NCI-H2081 treated with DMSO at 0.1 percent for 48 hours (cell line): ENCODE measurements around the gene DCST1.
"Not testable (repeated sequence)": the region's sequence is repeated elsewhere in the genome, so short reads cannot be mapped to it uniquely, and the experiment has no call there.

Experiments
- DNase-seq: peaks from one replicate; lab custom pipeline; 2025; lab: John Stamatoyannopoulos, UW

Gene DCST1, protein sequence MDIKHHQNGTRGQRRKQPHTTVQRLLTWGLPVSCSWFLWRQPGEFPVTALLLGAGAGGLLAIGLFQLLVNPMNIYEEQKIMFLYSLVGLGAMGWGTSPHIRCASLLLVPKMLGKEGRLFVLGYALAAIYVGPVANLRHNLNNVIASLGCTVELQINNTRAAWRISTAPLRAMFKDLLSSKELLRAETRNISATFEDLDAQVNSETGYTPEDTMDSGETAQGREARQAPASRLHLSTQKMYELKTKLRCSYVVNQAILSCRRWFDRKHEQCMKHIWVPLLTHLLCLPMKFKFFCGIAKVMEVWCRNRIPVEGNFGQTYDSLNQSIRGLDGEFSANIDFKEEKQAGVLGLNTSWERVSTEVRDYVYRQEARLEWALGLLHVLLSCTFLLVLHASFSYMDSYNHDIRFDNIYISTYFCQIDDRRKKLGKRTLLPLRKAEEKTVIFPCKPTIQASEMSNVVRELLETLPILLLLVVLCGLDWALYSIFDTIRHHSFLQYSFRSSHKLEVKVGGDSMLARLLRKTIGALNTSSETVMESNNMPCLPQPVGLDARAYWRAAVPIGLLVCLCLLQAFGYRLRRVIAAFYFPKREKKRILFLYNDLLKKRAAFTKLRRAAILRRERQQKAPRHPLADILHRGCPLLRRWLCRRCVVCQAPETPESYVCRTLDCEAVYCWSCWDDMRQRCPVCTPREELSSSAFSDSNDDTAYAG

DNA sequence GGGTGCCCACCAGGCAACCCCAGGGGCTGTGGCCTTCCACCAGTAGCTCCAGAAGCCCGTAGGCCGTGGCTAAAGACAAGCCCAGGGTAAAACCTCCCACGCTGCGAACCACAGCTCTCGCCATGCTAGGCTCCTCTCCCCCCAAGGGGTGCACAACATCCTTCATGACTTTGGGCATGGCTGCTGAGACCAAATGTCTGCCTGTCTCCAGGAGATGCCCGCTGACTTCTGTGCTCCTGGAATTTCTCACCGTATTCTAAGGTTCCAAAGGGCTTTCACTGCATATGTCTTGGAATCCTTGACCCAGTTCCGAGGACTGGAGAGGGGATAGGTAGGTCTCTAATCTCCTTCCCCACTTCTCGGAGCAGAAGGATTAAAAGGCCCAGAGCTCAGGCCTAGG, at the start of gene DCST1, which contains the start of gene DCST2:
Gene DCST1 (plus strand): TSS at position 301 of the 400 bp plus-strand sequence. CDS start 213 bp downstream, outside the sequence.
Gene DCST2 (minus strand): TSS at position 258 of the 400 bp plus-strand sequence. CDS start 80 bp downstream, at position 178.
- DNase-seq: no peak

DNA sequence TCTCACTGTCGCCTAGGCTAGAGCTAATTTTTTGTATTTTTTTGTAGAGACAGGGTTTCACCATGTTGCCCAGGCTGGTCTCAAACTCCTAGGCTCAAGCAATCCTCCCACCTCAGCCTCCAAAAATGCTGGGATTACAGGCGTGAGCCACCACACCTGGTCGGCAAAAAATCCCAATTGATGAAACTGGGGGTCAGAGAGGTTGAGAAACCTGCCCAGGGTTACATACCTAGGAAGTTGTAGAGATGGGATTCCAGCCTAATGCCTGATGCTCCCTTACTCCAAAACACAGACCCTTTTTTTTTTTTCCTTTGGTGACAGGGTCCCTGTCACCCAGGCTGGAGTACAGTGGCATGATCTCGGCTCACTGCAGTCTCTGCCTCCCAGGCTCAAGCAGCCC, 46.9 kb upstream of the DCST1 start:
- DNase-seq: not testable (repeated sequence)

DNA sequence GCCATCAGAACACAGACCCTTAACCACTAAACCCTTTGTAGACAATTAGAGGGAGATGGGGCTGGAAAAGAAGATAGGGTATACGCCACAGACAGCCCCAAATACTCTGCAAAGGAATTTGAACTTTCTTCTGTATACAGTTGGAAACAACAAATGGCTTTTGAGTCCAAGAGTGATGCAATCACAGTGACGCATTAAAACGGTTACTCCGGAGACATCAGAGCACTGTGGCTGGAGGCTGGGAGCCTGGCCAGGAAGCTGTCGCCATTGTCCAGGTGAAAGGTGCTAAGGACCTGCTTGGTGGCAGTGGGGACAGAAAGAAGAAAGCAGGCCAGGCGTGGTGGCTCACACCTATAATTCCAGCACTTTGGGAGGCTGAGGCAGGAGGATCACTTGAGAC, 46.3 kb upstream of the DCST1 start:
- no peak for DNase-seq

DNA sequence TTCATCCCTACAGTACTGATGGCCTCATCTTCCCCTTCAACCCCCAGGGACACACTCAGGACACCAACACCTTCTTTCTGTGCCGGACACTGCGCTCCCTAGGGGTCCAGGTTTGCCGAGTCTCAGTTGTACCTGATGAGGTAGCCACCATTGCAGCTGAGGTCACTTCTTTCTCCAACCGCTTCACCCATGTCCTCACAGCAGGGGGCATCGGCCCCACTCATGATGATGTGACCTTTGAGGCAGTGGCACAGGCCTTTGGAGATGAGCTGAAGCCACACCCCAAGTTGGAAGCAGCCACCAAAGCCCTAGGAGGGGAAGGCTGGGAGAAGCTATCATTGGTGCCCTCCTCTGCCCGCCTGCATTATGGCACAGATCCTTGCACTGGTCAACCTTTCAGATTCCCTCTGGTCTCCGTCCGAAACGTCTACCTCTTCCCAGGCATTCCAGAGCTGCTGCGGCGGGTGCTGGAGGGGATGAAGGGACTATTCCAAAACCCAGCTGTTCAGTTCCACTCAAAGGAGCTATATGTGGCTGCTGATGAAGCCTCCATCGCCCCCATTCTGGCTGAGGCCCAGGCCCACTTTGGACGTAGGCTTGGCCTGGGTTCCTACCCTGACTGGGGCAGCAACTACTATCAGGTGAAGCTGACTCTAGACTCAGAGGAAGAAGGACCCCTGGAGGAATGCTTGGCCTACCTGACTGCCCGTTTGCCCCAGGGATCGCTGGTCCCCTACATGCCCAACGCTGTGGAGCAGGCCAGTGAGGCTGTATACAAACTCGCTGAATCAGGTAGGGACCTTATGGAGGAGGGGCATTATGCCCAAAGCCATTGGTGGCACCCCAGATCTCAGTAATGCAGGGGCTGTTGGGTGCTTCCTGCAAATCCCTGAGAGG, 45.3 kb upstream of the DCST1 start:
- no peak for DNase-seq

DNA sequence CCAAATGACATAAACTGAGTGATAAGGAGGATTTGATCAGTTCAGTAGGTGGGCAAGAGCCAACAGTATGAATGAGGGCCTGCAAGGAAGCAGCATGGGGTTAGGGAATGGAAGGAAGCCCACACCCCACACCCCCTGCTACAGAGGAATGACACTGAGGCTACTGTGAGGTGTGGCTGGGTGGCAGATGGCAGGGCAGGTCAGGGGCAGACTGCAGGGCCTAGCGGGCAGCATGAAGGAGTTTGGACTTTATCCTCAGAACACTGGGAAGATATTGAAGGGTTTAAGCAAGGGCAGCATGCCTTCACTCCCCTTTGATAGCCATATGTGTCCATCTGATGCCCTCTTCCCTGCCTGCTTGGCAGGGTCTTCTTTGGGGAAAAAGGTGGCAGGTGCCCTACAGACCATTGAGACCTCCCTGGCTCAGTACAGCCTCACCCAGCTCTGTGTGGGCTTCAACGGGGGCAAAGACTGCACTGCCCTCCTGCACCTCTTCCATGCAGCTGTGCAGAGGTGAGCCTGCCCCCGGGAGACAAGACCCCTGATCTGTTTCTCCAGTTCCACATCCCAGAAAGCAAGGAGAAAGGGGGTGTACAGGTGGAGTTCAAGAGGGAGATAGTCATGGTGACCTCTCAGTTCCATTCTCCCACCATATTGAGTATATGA, 44.3 kb upstream of the DCST1 start:
- no peak for DNase-seq

DNA sequence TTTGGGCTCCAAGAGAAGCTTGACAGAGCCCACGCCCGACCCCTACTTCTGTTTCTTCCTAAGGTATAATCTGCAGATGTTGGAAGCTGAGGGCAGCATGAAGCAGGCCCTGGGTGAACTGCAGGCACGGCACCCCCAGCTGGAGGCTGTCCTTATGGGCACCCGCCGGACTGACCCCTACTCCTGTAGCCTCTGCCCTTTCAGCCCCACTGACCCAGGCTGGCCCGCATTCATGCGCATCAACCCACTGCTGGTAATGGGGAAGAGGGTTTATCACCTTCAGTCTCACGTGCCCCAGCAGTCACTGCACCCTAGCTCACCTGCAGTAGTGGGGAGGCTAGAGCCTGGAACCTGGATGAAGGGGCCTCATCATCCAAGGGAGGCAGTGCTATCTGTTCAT, 43.3 kb upstream of the DCST1 start:
- DNase-seq: no peak

DNA sequence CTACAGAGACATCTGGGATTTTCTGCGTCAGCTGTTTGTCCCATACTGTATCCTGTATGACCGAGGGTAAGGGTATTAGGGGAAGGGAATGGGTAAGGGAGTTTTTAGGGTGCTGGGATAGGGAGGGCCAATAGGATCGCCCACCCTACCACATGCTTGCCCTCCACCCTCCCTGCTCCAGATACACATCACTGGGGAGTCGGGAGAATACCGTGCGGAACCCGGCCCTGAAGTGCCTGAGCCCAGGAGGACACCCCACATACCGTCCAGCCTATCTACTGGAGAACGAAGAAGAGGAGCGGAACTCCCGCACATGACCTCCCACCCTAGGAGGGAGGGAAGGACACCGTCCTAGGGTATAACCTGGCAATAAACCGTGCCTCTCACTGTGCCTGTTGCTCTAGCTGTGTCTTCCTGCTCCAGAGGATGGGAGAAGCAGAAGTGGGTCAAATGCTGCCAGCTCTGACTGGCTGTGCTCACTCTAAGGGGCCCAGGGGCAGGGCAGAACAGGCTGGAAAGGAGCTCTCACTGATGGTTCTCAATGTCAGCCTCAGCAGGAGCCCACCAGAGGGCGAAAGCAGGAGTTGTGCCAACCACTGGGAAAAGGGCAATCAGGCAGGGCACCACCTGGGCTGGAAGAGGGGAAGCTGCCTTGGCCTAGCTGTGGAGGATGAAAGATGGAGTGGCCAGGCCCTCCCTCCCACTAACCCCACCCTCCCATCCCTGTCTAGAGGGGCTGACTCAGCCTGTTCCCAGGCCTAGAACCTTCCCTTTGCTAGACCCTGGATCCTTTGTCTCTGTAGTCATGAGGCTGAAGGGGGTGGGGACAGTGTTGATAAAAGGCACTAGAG, 40.7 kb upstream of the DCST1 start:
- no peak for DNase-seq

DNA sequence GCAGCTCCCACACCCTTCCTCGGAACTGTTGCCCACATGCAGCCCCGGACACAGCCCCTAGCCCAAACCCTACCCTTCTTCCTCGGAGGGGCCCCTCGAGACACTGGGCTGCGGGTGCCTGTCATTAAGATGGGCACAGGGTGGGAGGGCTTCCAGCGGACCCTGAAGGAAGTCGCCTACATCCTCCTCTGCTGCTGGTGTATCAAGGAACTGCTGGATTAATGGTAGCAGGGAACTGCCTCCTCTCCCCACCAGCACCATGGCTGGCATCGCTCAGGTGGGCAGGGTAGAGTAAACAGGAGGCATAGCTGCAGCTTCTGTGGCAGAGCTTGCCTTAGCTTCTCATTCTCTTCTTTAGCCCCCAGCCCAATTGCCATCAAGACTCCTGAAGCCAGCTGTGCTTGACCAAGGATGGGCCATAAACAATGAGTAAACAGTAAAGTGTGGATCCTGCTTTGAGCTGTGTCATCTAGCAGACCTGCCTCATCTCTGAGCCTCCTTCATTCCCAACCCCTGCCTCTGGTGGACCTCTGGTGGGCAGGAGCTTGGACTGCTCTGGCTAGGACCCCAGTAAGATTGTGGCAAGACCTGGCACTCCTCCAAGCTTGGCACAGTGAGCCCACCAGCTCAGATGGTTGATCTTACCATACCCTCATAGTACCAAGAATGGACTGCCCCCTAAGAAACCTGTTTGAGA, 39.9 kb upstream of the DCST1 start, which contains the start of gene LENEP:
Gene LENEP (plus strand): TSS at position 15 of the 697 bp plus-strand sequence. CDS start 22 bp downstream, at position 37.
- no peak for DNase-seq

DNA sequence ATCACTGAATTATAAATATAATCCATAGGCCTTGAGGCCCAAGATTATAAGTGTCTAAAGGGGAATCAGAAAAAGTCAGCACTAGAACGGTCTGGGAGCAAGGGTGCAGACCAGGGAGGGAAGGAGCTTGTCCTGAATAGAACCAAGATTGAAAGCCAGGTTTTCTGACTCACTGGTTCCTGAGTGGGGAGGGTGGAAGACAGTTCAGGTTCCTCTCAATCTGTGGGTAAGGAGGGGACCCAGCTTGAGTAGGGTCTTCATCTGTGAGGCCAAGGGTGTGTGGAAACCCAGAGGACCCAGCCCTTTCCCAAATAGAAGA, 39.4 kb upstream of the DCST1 start:
- no peak for DNase-seq

DNA sequence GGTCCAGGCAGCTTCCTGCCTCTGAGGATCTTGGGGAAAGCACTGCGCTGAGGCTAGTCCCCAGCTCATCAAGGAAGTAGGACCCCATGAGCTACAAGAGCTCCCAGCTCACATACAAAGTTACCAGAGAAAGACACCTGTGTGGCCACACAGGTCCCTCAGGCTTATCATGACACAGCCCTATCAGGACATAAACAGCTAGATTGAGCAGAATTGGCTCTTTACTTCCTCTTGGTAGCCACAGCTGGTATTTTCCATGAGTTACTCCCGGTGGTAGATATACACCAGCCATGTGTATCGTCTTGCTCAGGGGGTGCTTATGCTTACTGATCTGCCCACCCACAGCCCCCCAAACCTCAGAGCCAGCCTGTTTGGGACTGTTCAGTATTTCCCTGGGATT, 39.0 kb upstream of the DCST1 start:
- no peak for DNase-seq

DNA sequence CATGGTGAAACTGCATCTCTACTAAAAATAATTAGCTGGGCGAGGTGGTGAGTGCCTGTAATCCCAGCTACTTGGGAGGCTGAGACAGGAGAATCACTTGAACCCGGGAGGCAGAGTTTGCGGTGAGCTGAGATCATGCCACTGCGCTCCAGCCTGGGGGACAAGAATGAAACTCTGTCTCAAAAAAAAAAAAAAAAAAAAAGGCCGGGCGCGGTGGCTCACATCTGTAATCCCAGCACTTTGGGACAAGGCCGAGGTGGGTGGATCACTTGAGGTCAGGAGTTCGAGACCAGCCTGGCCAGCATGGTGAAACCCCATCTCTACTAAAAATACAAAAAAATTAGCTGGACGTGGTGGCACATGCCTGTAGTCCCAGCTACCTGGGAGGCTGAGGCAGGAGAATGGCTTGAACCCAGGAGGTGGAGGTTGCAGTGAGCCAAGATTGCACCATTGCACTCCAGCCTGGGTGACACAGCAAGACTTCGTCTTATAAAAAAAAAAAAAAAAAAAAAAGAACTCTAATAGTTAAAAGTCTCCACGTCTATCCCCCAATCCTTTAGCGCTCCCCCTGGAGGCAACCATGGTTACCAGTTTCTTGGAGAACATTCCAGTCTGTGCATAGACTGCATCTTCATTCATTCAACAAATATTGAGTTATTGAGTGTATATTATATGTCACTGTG, 38.2 kb upstream of the DCST1 start:
- not testable (repeated sequence) for DNase-seq

DNA sequence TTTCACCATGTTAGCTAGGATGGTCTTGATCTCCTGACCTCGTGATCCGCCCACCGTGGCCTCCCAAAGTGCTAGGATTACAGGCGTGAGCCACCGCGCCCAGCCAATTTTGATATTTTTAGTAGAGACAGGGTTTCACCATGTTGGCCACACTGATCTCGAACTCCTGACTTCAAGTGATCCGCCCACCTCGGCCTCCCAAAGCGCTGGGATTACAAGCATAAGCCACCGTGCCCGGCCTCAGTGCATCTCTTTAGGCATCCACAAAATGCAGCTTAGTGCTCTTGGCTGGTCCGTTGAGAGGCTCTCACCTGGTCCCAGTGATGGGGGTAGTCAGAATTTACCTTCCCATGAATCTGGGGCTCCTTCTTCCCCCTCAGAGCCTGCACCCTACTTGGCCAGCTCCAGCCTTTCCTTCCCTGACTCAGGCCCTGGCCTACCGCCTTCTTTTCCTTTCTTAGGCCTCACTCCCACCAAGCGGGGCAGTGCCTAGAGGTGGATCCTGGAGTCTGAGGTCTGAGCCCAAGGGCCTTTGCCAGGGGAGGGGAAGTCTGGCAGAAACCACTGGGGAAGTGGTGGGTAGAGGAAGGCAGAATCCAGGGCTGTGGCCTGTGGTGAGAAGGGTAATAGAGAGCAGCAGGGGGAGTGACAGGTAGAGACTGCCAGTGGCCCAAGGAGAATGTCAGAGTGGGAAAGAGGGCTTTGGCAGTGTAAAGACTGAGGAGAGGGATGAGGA, 36.5 kb upstream of the DCST1 start:
- no peak for DNase-seq

DNA sequence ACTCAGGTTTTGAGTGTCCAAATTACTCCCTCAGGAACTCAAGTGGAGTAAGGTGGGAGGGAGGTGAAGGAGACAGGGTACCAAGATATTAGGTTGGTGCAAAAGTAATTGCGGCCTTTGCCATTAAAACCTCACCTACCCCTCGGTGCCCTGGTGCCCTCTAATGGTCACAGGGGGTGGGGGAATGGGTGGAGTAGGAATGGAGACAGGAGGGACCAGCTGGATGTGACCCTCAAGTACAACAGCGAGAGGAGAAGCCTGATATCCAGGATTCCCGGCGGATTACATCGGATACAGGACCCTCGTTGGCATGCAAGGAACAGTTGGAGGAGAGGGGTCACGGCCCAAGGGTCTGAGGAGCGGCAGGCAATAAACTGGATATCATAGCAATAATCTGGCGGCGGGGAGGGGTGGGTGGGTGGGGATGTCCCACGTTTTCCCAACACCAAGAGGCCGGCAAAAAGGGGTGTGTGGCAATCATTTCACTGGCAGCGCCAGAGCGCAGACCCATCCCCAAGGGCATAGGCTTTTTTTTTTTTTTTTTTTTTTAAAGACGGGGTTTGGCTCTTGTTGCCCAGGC, 35.3 kb upstream of the DCST1 start:
- no peak for DNase-seq

DNA sequence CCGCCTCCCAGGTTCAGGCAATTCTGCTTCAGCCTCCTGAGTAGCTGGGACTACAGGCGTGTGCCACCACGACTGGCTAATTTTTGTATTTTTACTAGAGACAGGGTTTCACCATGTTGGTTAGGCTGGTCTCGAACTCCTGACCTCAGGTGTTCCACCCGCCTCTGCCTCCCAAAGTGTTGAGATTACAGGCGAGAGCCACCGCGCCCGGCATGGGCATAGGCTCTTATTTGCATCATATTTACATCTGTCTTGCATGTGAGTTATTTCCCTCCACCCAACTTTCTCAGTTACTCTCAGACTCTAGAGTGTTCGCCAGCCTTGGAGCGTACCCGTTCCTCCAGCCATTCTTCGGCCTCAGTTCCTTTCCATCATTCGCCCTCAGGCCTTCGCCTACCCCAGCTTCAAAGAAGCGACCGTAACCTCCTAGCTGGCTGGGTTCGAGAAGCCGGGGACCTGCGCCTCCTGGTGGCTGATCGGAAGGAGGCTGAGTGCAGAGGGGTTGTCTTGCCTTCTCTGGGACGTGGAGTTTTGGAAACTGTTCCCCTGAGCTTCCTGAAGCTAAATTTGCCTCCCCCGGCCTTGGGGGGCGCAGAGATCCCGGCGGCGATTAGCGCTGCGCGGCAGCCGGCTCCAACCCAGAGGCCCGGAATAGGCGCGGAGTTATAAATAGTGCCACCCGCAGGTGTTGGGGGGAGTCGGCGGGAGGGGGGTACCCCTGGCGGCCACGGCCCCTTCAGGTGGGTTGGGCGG, 34.6 kb upstream of the DCST1 start:
- DNase-seq: peak; percentile 53

DNA sequence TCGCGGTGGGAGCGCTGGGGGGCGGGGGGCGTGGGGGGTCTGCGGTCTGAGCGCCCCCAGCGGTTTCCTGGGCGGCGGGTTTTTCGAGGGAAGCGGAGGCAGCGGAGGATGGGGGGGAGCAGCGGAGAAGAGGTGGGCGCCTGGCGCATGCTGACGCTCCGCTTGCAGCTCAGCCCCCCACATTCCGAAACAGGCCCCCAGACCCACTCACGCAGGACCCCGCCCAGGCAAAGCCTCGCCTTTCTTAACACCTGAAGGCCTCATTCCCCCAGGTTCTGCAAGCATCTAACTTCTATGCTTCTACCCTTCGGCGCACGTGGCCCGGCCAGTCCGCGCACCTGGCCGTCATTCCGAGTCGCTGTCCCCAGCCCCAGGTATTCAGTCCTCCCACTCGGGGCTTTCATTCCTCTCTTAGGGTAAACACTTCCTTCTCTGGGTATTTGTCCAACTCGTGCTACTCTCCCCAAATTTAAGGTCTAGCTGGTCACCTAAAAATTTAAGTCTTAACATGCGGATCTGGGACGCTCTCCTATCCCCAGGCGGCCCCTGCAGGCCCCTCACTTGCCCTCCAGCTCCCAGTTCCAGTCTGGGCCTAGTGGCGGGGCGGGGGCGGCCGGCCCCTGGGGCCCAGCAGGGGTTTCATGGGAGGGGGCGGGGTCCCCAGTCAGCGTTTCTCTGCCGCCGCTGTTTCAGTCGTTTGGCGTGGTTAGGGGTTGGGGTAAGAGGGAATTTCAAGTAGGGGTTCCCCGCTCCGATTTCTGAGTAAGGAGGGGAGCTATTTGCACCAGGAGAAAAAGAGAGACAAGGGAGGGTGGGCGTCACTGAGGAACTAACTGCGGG, 33.8 kb upstream of the DCST1 start:
- peak; percentile 48 for DNase-seq

DNA sequence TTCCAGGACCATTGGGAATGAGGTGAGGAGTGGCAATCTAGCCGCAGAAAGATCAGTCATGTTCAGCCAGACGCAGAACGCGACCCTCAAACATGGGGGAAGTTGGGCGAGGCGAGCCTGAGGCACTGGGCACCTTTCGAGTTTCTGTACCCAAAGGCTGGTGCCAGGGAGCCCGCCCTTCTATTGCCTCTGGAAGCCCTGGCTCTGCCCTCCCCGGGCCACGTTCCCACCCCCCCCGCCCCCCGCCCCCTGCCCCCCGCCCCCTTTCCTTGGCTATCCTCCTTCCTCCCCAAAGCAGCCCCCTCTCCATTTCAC, 33.3 kb upstream of the DCST1 start:
- no peak for DNase-seq
